Measurements from ENCODE around the gene AFAP1L1.

AFAP1L1 gene

GRCh38 chr5:149280124-149280523, 8.5 kb downstream of the AFAP1L1 start:
- ChIA-PET POLR2A (ENCODE audit: low non-redundant PET) (no interaction called here), CTCF (interaction anchor here (0.7 to 1.1 kb wide), 3 partner anchors 10 to 144 kb away, joined by 3 to 4 read pairs (median 3); no protein-coding TSS in a partner anchor)
- no peak overlapping the region for H3K27ac ChIP-seq
- no peak for DNase-seq (ENCODE audit: low spot score)
- no peak for TF ChIP-seq CTCF (conservative IDR thresholded peaks at IDR 0.05; ENCODE audit: low read depth)

GRCh38 chr5:149280802-149281201, 9.1 kb downstream of the AFAP1L1 start:
- ChIA-PET CTCF (interaction anchor here (0.7 kb wide), 1 partner anchor 9 kb away, joined by 3 read pairs; no protein-coding TSS in a partner anchor), POLR2A (ENCODE audit: low non-redundant PET) (no interaction called here)
- TF ChIP-seq CTCF (conservative IDR thresholded peaks at IDR 0.05; ENCODE audit: low read depth): no peak
- no peak overlapping the region for H3K27ac ChIP-seq
- no peak for DNase-seq (ENCODE audit: low spot score)

- H3K27ac ChIP-seq: no peak overlapping the region
- TF ChIP-seq CTCF (conservative IDR thresholded peaks at IDR 0.05; ENCODE audit: low read depth): no peak
- no peak for DNase-seq (ENCODE audit: low spot score)
- POLR2A ChIA-PET (ENCODE audit: low non-redundant PET): no interaction called here
- CTCF ChIA-PET: no interaction called here
Observed at GRCh38 chr5:149282027-149282965, 10.6 kb downstream of the AFAP1L1 start.

- no peak for DNase-seq (ENCODE audit: low spot score)
- no peak overlapping the region for H3K27ac ChIP-seq
- TF ChIP-seq CTCF (conservative IDR thresholded peaks at IDR 0.05; ENCODE audit: low read depth): no peak
- POLR2A ChIA-PET (ENCODE audit: low non-redundant PET): no interaction called here
- CTCF ChIA-PET: no interaction called here
Observed at GRCh38 chr5:149282966-149283332, 11.3 kb downstream of the AFAP1L1 start.

GRCh38 chr5:149283626-149284480, 12.2 kb downstream of the AFAP1L1 start:
- no peak for DNase-seq (ENCODE audit: low spot score)
- ChIA-PET POLR2A (ENCODE audit: low non-redundant PET) (no interaction called here), CTCF (interaction anchor here (0.6 kb wide), 2 partner anchors 33 to 184 kb away, joined by 4 to 6 read pairs; no protein-coding TSS in a partner anchor)
- TF ChIP-seq CTCF (conservative IDR thresholded peaks at IDR 0.05; ENCODE audit: low read depth): no peak
- H3K27ac ChIP-seq: no peak overlapping the region

GRCh38 chr5:149284501-149284900, 12.8 kb downstream of the AFAP1L1 start:
- CTCF ChIA-PET: interaction anchor here (0.6 kb wide), 1 partner anchor 15 kb away, joined by 5 read pairs; no protein-coding TSS in a partner anchor
- DNase-seq (ENCODE audit: low spot score): no peak
- H3K27ac ChIP-seq: no peak overlapping the region
- no peak for TF ChIP-seq CTCF (conservative IDR thresholded peaks at IDR 0.05; ENCODE audit: low read depth)
- POLR2A ChIA-PET (ENCODE audit: low non-redundant PET): no interaction called here

All from RWPE1 (cell line).